ENCODE measurements around the gene STPG4. TPM values are rescaled to one million over a fixed set of nuclear protein-coding genes. Genes with fewer than 3 reads are reported as not detected.

The STPG4 gene
- total RNA-seq, 8 experiments from 2014 or later = 0.22 to 1.5 (median 0.50) TPM; not detected in 1

GRCh38 chr2:47088371-47089082 lies 66.6 kb downstream of the STPG4 start:
- Histone ChIP-seq H3K4me1 (replicated peaks in 1 of 2) (peaks cover 19 to 26% of the 10 kb centered on the region in 2 donors), H3K27ac (no peak overlapping the region), H3K4me3 (no peak overlapping the region)
- ATAC-seq (replicated peaks in 6 of 8) = peak in 2 of 8 experiments; percentile 15 to 16
- in situ Hi-C loops (cut with MboI; ENCODE audit: low pct_unique_long_range_greater_than_20kb in 2 of 9, low sequenced_read_pairs in 9 of 9, unreplicated experiment in 9 of 9) = no loop called here
- WGBS, 10 experiments = 50 to 100% (median 81%) methylated on average over 1 to 5 of the region's 5 CpGs; no CpG with 5 or more reads in 1 of the 10 experiments

GRCh38 chr2:47087051-47087450 lies 68.1 kb downstream of the STPG4 start:
- peaks cover 19 to 26% of the 10 kb centered on the region in 2 donors for H3K4me1 ChIP-seq (replicated peaks in 1 of 2)
- no peak for ATAC-seq (replicated peaks in 6 of 8)
- H3K4me3 ChIP-seq = no peak overlapping the region
- in situ Hi-C loops (cut with MboI; ENCODE audit: low pct_unique_long_range_greater_than_20kb in 2 of 9, low sequenced_read_pairs in 9 of 9, unreplicated experiment in 9 of 9) = no loop called here
- 67 to 100% (median 85%) methylated on average over 1 to 3 of the region's 3 CpGs; no CpG with 5 or more reads in 2 of the 10 experiments for WGBS, 10 experiments
- H3K27ac ChIP-seq = no peak overlapping the region

GRCh38 chr2:47086571-47086970 lies 68.5 kb downstream of the STPG4 start:
- peaks cover 19 to 28% of the 10 kb centered on the region in 2 donors for H3K4me1 ChIP-seq (replicated peaks in 1 of 2)
- no peak overlapping the region for H3K27ac ChIP-seq
- WGBS, 10 experiments = 61 to 88% (median 75%) methylated on average over 1 to 5 of the region's 6 CpGs; no CpG with 5 or more reads in 3 of the 10 experiments
- in situ Hi-C loops (cut with MboI; ENCODE audit: low pct_unique_long_range_greater_than_20kb in 2 of 9, low sequenced_read_pairs in 9 of 9, unreplicated experiment in 9 of 9) = no loop called here
- ATAC-seq (replicated peaks in 6 of 8) = peak in 6 of 8 experiments; percentile 30 to 60 (median 39)
- no peak overlapping the region for H3K4me3 ChIP-seq

GRCh38 chr2:47086054-47086471 lies 69.0 kb downstream of the STPG4 start:
- in situ Hi-C loops (cut with MboI; ENCODE audit: low pct_unique_long_range_greater_than_20kb in 2 of 9, low sequenced_read_pairs in 9 of 9, unreplicated experiment in 9 of 9) = no loop called here
- Histone ChIP-seq H3K4me1 (replicated peaks in 1 of 2) (peaks cover 19 to 34% of the 10 kb centered on the region in 2 donors), H3K4me3 (no peak overlapping the region), H3K27ac (no peak overlapping the region)
- 80 to 100% (median 90%) methylated on average over 1 to 9 of the region's 9 CpGs; no CpG with 5 or more reads in 2 of the 10 experiments for WGBS, 10 experiments
- ATAC-seq (replicated peaks in 6 of 8) = no peak

- ATAC-seq (replicated peaks in 6 of 8) = no peak
- 82 to 100% (median 100%) methylated on average over 1 to 5 of the region's 17 CpGs; no CpG with 5 or more reads in 5 of the 10 experiments for WGBS, 10 experiments
- Histone ChIP-seq H3K4me3 (no peak overlapping the region), H3K27ac (no peak overlapping the region), H3K4me1 (replicated peaks in 1 of 2) (peaks cover 24 to 43% of the 10 kb centered on the region in 2 donors)
- in situ Hi-C loops (cut with MboI; ENCODE audit: low pct_unique_long_range_greater_than_20kb in 2 of 9, low sequenced_read_pairs in 9 of 9, unreplicated experiment in 9 of 9) = no loop called here
Measured at GRCh38 chr2:47083886-47084687, 71.0 kb downstream of the STPG4 start.

- Histone ChIP-seq H3K27ac (no peak overlapping the region), H3K4me1 (replicated peaks in 1 of 2) (peaks cover 24 to 43% of the 10 kb centered on the region in 2 donors), H3K4me3 (no peak overlapping the region)
- no peak for ATAC-seq (replicated peaks in 6 of 8)
- WGBS, 10 experiments = no CpG with 5 or more reads among the region's 3 CpGs
- in situ Hi-C loops (cut with MboI; ENCODE audit: low pct_unique_long_range_greater_than_20kb in 2 of 9, low sequenced_read_pairs in 9 of 9, unreplicated experiment in 9 of 9) = no loop called here
Measured at GRCh38 chr2:47083485-47083884, 71.6 kb downstream of the STPG4 start.

GRCh38 chr2:47083005-47083404 lies 72.1 kb downstream of the STPG4 start:
- no peak for ATAC-seq (replicated peaks in 6 of 8)
- in situ Hi-C loops (cut with MboI; ENCODE audit: low pct_unique_long_range_greater_than_20kb in 2 of 9, low sequenced_read_pairs in 9 of 9, unreplicated experiment in 9 of 9) = no loop called here
- WGBS, 10 experiments = 70 to 100% (median 89%) methylated on average over 1 to 3 of the region's 6 CpGs; no CpG with 5 or more reads in 5 of the 10 experiments
- Histone ChIP-seq H3K4me1 (replicated peaks in 1 of 2) (peaks cover 24 to 43% of the 10 kb centered on the region in 2 donors), H3K4me3 (no peak overlapping the region), H3K27ac (no peak overlapping the region)

- Histone ChIP-seq H3K4me1 (replicated peaks in 1 of 2) (peaks cover 23 to 31% of the 10 kb centered on the region in 2 donors), H3K4me3 (no peak overlapping the region), H3K27ac (no peak overlapping the region)
- WGBS, 10 experiments = 83 to 100% (median 92%) methylated on average over 1 to 5 of the region's 7 CpGs; no CpG with 5 or more reads in 7 of the 10 experiments
- no peak for ATAC-seq (replicated peaks in 6 of 8)
- in situ Hi-C loops (cut with MboI; ENCODE audit: low pct_unique_long_range_greater_than_20kb in 2 of 9, low sequenced_read_pairs in 9 of 9, unreplicated experiment in 9 of 9) = no loop called here
Measured at GRCh38 chr2:47080888-47081301, 74.2 kb downstream of the STPG4 start.

- peaks cover 27 to 28% of the 10 kb centered on the region in 2 donors for H3K4me1 ChIP-seq (replicated peaks in 1 of 2)
- no peak overlapping the region for H3K4me3 ChIP-seq
- in situ Hi-C loops (cut with MboI; ENCODE audit: low pct_unique_long_range_greater_than_20kb in 2 of 9, low sequenced_read_pairs in 9 of 9, unreplicated experiment in 9 of 9) = no loop called here
- WGBS, 10 experiments = 0 to 95% (median 70%) methylated on average over 1 to 5 of the region's 11 CpGs; no CpG with 5 or more reads in 4 of the 10 experiments
- peak overlapping the region in 1 of 2 donors; percentile 44 for H3K27ac ChIP-seq
- ATAC-seq (replicated peaks in 6 of 8) = peak in 3 of 8 experiments; percentile 9 to 46 (median 24)
Measured at GRCh38 chr2:47079515-47080412, 75.3 kb downstream of the STPG4 start.

- peaks cover 31 to 33% of the 10 kb centered on the region in 2 donors for H3K4me1 ChIP-seq (replicated peaks in 1 of 2)
- peak overlapping the region in 1 of 2 donors; percentile 44 for H3K27ac ChIP-seq
- in situ Hi-C loops (cut with MboI; ENCODE audit: low pct_unique_long_range_greater_than_20kb in 2 of 9, low sequenced_read_pairs in 9 of 9, unreplicated experiment in 9 of 9) = no loop called here
Measured at GRCh38 chr2:47078541-47079482, 76.3 kb downstream of the STPG4 start.

GRCh38 chr2:47077442-47078117 lies 77.5 kb downstream of the STPG4 start:
- peaks cover 44 to 45% of the 10 kb centered on the region in 2 donors for H3K4me1 ChIP-seq (replicated peaks in 1 of 2)
- 80 to 100% (median 90%) methylated on average over 2 to 7 of the region's 9 CpGs; no CpG with 5 or more reads in 3 of the 10 experiments for WGBS, 10 experiments
- no peak for ATAC-seq (replicated peaks in 6 of 8)
- H3K4me3 ChIP-seq = no peak overlapping the region
- in situ Hi-C loops (cut with MboI; ENCODE audit: low pct_unique_long_range_greater_than_20kb in 2 of 9, low sequenced_read_pairs in 9 of 9, unreplicated experiment in 9 of 9) = no loop called here
- H3K27ac ChIP-seq = no peak overlapping the region

More at GRCh38 chr2:47078541-47079482, 76.3 kb downstream of the STPG4 start:
- peak in 2 of 8 experiments; percentile 9 to 34 for ATAC-seq (replicated peaks in 6 of 8)
- 0 to 100% (median 90%) methylated on average over 1 to 3 of the region's 17 CpGs; no CpG with 5 or more reads in 1 of the 10 experiments for WGBS, 10 experiments
- no peak overlapping the region for H3K4me3 ChIP-seq

Measured in motor neuron (in vitro differentiated cells).